Muscle layer of colon (tissue), 2 donors: ENCODE results near the gene MANBA.
"Not testable (repeated sequence)": the region's sequence is repeated elsewhere in the genome, so short reads cannot be mapped to it uniquely, and the experiment has no call there.

Experiments
- H3K27ac ChIP-seq: one replicate; pipeline ENCODE4 v1.7.0; 2013; ENCODE audit warnings: low read depth, mild to moderate bottlenecking, low read length, moderate library complexity
- H3K27me3 ChIP-seq, 2 donors: one replicate each; pipeline ENCODE4 v1.7.0; 2013; ENCODE audit warnings: low read length in 2 of 2, mild to moderate bottlenecking in 2 of 2; ENCODE audit not compliant: insufficient read depth in 2 of 2, control insufficient read depth in 1 of 2
- H3K36me3 ChIP-seq: one replicate; pipeline ENCODE4 v1.7.0; 2013; ENCODE audit warnings: mild to moderate bottlenecking, low read length; ENCODE audit not compliant: insufficient read depth
- H3K4me1 ChIP-seq: one replicate; pipeline ENCODE4 v1.7.0; 2013; ENCODE audit warnings: mild to moderate bottlenecking, low read length; ENCODE audit not compliant: insufficient read depth
- H3K4me3 ChIP-seq, 2 donors: one replicate each; pipeline ENCODE4 v1.7.0; 2013; ENCODE audit warnings: low read length in 2 of 2, low read depth in 1 of 2, mild to moderate bottlenecking in 1 of 2, moderate library complexity in 1 of 2
- H3K9ac ChIP-seq: one replicate; pipeline ENCODE4 v1.7.0; 2013; ENCODE audit warnings: low read length
- H3K9me3 ChIP-seq: one replicate; pipeline ENCODE4 v1.7.0; 2013; ENCODE audit warnings: mild to moderate bottlenecking, low read length
- donor health status: abdominal sarcoma.
- donor health status: Adenocarcinoma of cecum.

The MANBA gene

GRCh38 chr4:102718833-102719575 lies 41.8 kb downstream of the MANBA start:
- not testable (repeated sequence) for H3K4me3 ChIP-seq, H3K27ac ChIP-seq, H3K36me3 ChIP-seq, H3K27me3 ChIP-seq, H3K4me1 ChIP-seq, H3K9ac ChIP-seq, H3K9me3 ChIP-seq

DNA sequence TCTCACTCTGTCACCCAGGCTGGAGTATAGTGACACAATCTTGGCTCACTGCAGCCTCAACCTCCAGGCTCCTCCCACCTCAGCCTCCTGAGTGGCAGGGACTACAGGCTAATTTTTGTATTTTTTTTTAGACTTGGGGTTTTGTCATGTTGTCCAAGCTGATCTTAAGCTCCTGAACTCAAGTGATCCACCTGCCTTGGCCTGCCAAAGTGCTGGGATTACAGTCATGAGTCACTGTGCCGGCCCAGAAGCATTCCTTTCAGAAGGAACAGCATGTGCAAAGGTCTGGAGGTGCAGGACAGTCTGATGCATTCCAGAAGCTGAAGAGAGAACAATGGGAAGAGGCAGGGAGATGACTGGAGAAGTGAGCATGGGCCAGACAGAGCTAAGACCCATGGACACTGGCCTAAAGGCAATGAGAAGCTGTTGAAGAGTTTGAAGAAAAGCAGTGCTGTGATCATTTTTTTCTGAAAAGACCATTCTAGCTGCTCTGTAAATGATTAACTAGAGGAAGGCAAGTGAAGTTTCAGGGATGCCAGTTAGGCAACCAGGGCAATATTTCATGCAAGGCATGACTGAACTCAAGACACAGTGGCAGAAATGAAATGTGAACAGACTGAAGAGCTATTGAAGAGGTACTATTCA lies 43.2 kb downstream of the MANBA start:
- Histone ChIP-seq H3K4me1 (no peaks in the 10 kb centered on the region), H3K36me3 (no peaks in the 10 kb centered on the region), H3K27me3 (no peaks in the 10 kb centered on the region), H3K4me3 (no peak overlapping the region), H3K9ac (no peak overlapping the region), H3K27ac (no peak overlapping the region), H3K9me3 (no peaks in the 10 kb centered on the region)

GRCh38 chr4:102715057-102715456 lies 45.7 kb downstream of the MANBA start:
- no peaks in the 10 kb centered on the region for H3K9me3 ChIP-seq
- no peaks in the 10 kb centered on the region for H3K36me3 ChIP-seq
- no peak overlapping the region for H3K4me3 ChIP-seq
- no peaks in the 10 kb centered on the region for H3K4me1 ChIP-seq
- no peak overlapping the region for H3K27ac ChIP-seq
- H3K9ac ChIP-seq = no peak overlapping the region
- H3K27me3 ChIP-seq = no peaks in the 10 kb centered on the region

- H3K9me3 ChIP-seq, H3K4me3 ChIP-seq, H3K9ac ChIP-seq, H3K4me1 ChIP-seq, H3K27ac ChIP-seq, H3K36me3 ChIP-seq, H3K27me3 ChIP-seq: not testable (repeated sequence)
Measured at GRCh38 chr4:102713774-102714173, 47.0 kb downstream of the MANBA start.

GRCh38 chr4:102713096-102713495 lies 47.7 kb downstream of the MANBA start:
- Histone ChIP-seq H3K9ac (no peak overlapping the region), H3K4me3 (no peak overlapping the region), H3K27me3 (no peaks in the 10 kb centered on the region), H3K27ac (no peak overlapping the region), H3K9me3 (no peaks in the 10 kb centered on the region), H3K36me3 (no peaks in the 10 kb centered on the region), H3K4me1 (no peaks in the 10 kb centered on the region)

DNA sequence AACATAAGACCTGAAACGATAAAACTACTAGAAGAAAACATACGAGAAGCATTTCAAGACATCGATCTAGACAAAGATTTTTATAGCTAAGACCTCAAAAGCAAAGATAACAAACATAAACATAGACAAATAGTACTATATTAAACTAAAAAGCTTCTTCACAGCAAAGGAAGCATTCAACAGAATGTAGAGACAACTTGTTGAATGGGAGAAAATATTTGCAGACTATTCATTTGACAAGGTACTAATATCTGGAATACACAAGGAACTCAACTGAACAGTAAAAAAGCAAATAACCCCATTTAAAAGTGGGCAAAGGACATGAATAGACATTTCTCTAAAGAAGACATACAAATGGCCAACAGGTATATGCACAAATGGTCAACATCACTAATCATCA lies 49.8 kb downstream of the MANBA start:
- Histone ChIP-seq H3K4me3 (no peak overlapping the region), H3K27me3 (no peaks in the 10 kb centered on the region), H3K27ac (no peak overlapping the region), H3K4me1 (no peaks in the 10 kb centered on the region), H3K36me3 (no peaks in the 10 kb centered on the region), H3K9me3 (no peaks in the 10 kb centered on the region), H3K9ac (no peak overlapping the region)

- not testable (repeated sequence) for H3K4me3 ChIP-seq, H3K36me3 ChIP-seq, H3K9ac ChIP-seq, H3K27me3 ChIP-seq, H3K4me1 ChIP-seq, H3K27ac ChIP-seq, H3K9me3 ChIP-seq
Measured at GRCh38 chr4:102709060-102709459, 51.7 kb downstream of the MANBA start.

DNA sequence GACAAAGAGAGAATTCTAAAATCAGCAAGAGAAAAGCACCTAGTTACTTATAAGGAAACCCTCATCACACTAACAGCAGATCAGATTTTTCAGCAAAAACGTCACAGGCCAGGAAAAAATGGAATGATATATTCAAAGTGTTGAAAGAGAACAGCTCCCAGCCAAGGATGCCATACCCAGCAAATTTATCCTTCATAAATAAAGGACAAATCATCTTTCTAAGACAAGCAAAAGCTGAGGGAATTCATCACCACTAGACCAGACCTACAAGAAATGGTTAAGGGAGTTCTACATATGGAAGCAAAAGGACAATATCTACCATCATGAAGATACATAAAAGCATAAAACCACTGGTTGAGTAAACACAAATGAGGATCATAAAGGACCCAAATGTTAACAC lies 53.6 kb downstream of the MANBA start:
- Histone ChIP-seq H3K4me1 (no peaks in the 10 kb centered on the region), H3K27me3 (no peaks in the 10 kb centered on the region), H3K36me3 (no peaks in the 10 kb centered on the region), H3K9ac (no peak overlapping the region), H3K27ac (no peak overlapping the region), H3K4me3 (no peak overlapping the region), H3K9me3 (no peaks in the 10 kb centered on the region)

DNA sequence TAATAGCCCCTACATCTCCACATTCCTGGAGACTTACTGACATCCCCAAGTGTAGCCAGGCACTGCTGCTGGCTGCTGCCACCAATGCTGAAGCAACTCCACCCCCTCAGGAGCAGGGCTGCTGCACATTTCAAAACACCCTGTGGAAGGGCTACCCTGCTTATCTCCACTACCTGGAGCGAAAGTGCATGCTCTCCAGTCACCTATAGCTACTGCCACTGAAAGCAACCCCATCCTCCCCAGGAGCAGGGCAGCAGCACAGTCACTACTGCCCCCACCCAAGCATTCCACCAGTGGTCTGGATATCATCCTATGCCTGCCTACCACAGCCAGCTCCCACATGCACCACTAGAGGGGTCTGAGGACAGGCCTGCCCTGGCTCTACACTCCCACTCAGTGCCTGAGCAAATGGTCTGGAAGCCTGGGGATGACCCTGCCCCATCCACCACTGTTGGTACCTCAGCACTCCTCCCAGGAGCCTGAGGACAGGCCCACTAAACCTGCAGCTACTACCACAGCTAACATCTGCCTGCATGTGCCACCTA lies 55.3 kb downstream of the MANBA start:
- H3K9me3 ChIP-seq = no peaks in the 10 kb centered on the region
- no peaks in the 10 kb centered on the region for H3K36me3 ChIP-seq
- no peak overlapping the region for H3K4me3 ChIP-seq
- no peaks in the 10 kb centered on the region for H3K4me1 ChIP-seq
- H3K9ac ChIP-seq = no peak overlapping the region
- no peaks in the 10 kb centered on the region for H3K27me3 ChIP-seq
- H3K27ac ChIP-seq = no peak overlapping the region

- Histone ChIP-seq H3K27ac (no peak overlapping the region), H3K27me3 (no peaks in the 10 kb centered on the region), H3K9me3 (no peaks in the 10 kb centered on the region), H3K4me1 (no peaks in the 10 kb centered on the region), H3K9ac (no peak overlapping the region), H3K36me3 (no peaks in the 10 kb centered on the region), H3K4me3 (no peak overlapping the region)
Measured at GRCh38 chr4:102696758-102697157, 64.0 kb downstream of the MANBA start.

DNA sequence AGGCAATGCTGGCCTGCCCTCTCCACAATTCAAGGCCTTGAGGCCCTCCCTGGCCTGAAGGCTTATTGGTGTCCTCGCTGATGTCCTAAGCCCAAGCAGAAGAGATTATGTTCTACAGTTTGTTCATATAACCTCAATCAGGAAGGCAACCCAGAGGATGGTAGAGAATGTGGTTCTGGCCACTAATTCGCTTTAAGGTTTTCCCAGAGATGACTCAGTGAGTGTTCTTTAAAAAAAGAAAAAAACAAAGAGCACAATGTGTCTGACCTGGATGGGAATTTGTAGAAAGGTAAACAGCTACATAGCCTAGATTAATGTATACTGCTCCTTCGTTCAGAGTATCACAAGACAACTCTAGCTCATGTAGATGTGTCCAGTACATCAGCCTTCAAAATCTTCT lies 66.0 kb downstream of the MANBA start:
- Histone ChIP-seq H3K9ac (no peak overlapping the region), H3K27ac (no peak overlapping the region), H3K27me3 (no peaks in the 10 kb centered on the region)

DNA sequence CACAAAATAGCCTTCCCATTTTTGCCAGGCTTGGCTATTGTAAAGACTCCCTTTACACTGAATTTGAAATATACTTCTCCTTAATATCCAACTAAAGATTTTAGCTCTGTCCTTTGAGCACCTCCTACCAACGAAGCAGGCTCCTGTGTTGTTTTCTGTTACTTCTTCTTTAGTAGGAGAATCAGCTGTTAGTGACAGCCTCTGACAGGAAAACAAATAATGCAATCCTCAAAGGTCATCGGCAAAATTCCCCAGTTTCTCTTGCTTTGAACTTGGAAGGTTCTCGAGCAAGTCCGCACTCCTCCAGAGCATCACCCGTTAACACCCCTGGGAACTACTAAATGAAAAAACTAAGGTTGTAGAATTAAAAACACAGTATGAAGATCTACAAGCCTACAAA lies 66.9 kb downstream of the MANBA start:
- H3K36me3 ChIP-seq = no peaks in the 10 kb centered on the region
- no peak overlapping the region for H3K4me3 ChIP-seq
- H3K9me3 ChIP-seq = no peaks in the 10 kb centered on the region
- H3K9ac ChIP-seq = no peak overlapping the region
- H3K27ac ChIP-seq = no peak overlapping the region
- H3K4me1 ChIP-seq = no peaks in the 10 kb centered on the region
- H3K27me3 ChIP-seq = no peaks in the 10 kb centered on the region

More for the DNA sequence above, 66.0 kb downstream of the MANBA start:
- no peaks in the 10 kb centered on the region for H3K9me3 ChIP-seq
- H3K36me3 ChIP-seq = no peaks in the 10 kb centered on the region
- no peak overlapping the region for H3K4me3 ChIP-seq
- H3K4me1 ChIP-seq = no peaks in the 10 kb centered on the region
